GM18507 (cell line): Measurements from ENCODE around the gene CLCN7.
"Not testable (repeated sequence)": the region's sequence is repeated elsewhere in the genome, so short reads cannot be mapped to it uniquely, and the experiment has no call there.

Source experiments
- DNase-seq: peaks from one replicate; pipeline ENCODE4 v3.0.0; 2011; ENCODE audit warnings: low read depth; ENCODE audit not compliant: insufficient read length; ENCODE audit errors: extremely low spot score
- FAIRE-seq: peaks from 2 replicates; lab custom pipeline; 2011; peaks lifted over from hg19 to GRCh38; lab: Jason Lieb, UNC

CLCN7 gene

GRCh38 chr16:1489077-1489476 lies 14.2 kb upstream of the CLCN7 start:
- DNase-seq (no peak), FAIRE-seq (no peak)

GRCh38 chr16:1488619-1489018 lies 13.8 kb upstream of the CLCN7 start, which contains the start of gene PTX4:
Gene PTX4 (minus strand): TSS chr16:1488944. CDS start chr16:1488909, 35 bp downstream.
- FAIRE-seq, result no peak
- DNase-seq, result no peak

GRCh38 chr16:1488054-1488601 lies 13.3 kb upstream of the CLCN7 start:
- DNase-seq (no peak), FAIRE-seq (no peak)

GRCh38 chr16:1487395-1488053 lies 12.7 kb upstream of the CLCN7 start:
- DNase-seq (no peak), FAIRE-seq (no peak)

- FAIRE-seq, result no peak
- DNase-seq, result no peak
Observed at GRCh38 chr16:1486551-1487390, 11.9 kb upstream of the CLCN7 start.

- FAIRE-seq (no peak), DNase-seq (no peak)
Observed at GRCh38 chr16:1485847-1486496, 11.1 kb upstream of the CLCN7 start.

GRCh38 chr16:1481906-1482835 lies 7.3 kb upstream of the CLCN7 start:
- no peak for FAIRE-seq
- no peak for DNase-seq

- FAIRE-seq, result not testable (repeated sequence)
Observed at GRCh38 chr16:1478937-1479336, 4.1 kb upstream of the CLCN7 start.

GRCh38 chr16:1477033-1477432 lies 2.2 kb upstream of the CLCN7 start:
- DNase-seq (no peak), FAIRE-seq (no peak)

More at GRCh38 chr16:1478937-1479336, 4.1 kb upstream of the CLCN7 start:
- DNase-seq, result not testable (repeated sequence)

GRCh38 chr16:1475552-1476114 lies 805 bp upstream of the CLCN7 start:
- no peak for DNase-seq
- no peak for FAIRE-seq

- DNase-seq, result no peak
- FAIRE-seq, result no peak
Observed at GRCh38 chr16:1474082-1474795, 589 bp downstream of the CLCN7 start.

- DNase-seq (no peak), FAIRE-seq (no peak)
Observed at GRCh38 chr16:1472974-1473373, 1.9 kb downstream of the CLCN7 start.

GRCh38 chr16:1471569-1472194 lies 3.1 kb downstream of the CLCN7 start:
- no peak for DNase-seq
- no peak for FAIRE-seq

- FAIRE-seq (peak; percentile 38), DNase-seq (no peak)
Observed at GRCh38 chr16:1470481-1471251, 4.2 kb downstream of the CLCN7 start.

GRCh38 chr16:1469693-1470201 lies 5.1 kb downstream of the CLCN7 start:
- DNase-seq, result no peak
- FAIRE-seq, result peak; percentile 46

- FAIRE-seq, DNase-seq: not testable (repeated sequence)
Observed at GRCh38 chr16:1469141-1469540, 5.7 kb downstream of the CLCN7 start.

GRCh38 chr16:1468426-1468810 lies 6.4 kb downstream of the CLCN7 start:
- no peak for FAIRE-seq
- DNase-seq, result no peak
